DND-41 (cell line): ENCODE measurements around the gene SYNDIG1.

Experiments
- ATAC-seq: fragments of 200-7000 bp; cut with Tn5 transposase; 3 replicates; pipeline ENCODE4 v1.9.1; 2021; ENCODE audit warnings: low read depth; ENCODE audit not compliant: insufficient read depth
- DNase-seq: peaks from one replicate; pipeline ENCODE4 v3.0.0-alpha.2; 2020
- H2AFZ ChIP-seq: 2 replicates; pipeline ENCODE4 v1.6.0; 2012; ENCODE audit warnings: low read depth, low read length
- H3K27ac ChIP-seq: 2 replicates; pipeline ENCODE4 v1.5.1; 2012; ENCODE audit warnings: low read length, inconsistent platforms
- H3K27me3 ChIP-seq: fragments of 200-600 bp; sonication (generic); 2 replicates; pipeline ENCODE4 v1.6.0; 2012; ENCODE audit warnings: low read length, mild to moderate bottlenecking, inconsistent platforms; ENCODE audit not compliant: insufficient read depth, poor library complexity
- H3K36me3 ChIP-seq: 2 replicates; pipeline ENCODE4 v1.5.1; 2012; ENCODE audit warnings: low read length, inconsistent platforms; ENCODE audit not compliant: insufficient read depth
- H3K4me1 ChIP-seq: 2 replicates; pipeline ENCODE4 v1.5.1; 2012; ENCODE audit warnings: mild to moderate bottlenecking, low read length; ENCODE audit not compliant: insufficient read depth
- H3K4me2 ChIP-seq: 2 replicates; pipeline ENCODE4 v1.6.0; 2012; ENCODE audit warnings: mild to moderate bottlenecking, moderate library complexity, low read length, inconsistent platforms; ENCODE audit not compliant: insufficient read depth
- H3K4me3 ChIP-seq, 2 experiments: fragments of 200-600 bp in 1 of 2; shearing (Covaris generic) in 1 of 2; 2 replicates each; pipeline ENCODE4 v1.5.1; 2012 to 2016; ENCODE audit warnings: inconsistent platforms in 2 of 2, low read length in 2 of 2, mild to moderate bottlenecking in 2 of 2, low read depth in 1 of 2, moderate library complexity in 1 of 2
- H3K79me2 ChIP-seq: 2 replicates; pipeline ENCODE4 v1.6.0; 2012; ENCODE audit warnings: low read length, inconsistent platforms; ENCODE audit not compliant: insufficient read depth
- H3K9ac ChIP-seq: 2 replicates; pipeline ENCODE4 v1.6.0; 2012; ENCODE audit warnings: low read depth, mild to moderate bottlenecking, inconsistent platforms, low read length, moderate library complexity
- H3K9me3 ChIP-seq: 2 replicates; pipeline ENCODE4 v1.5.1; 2012; ENCODE audit warnings: low read length, moderate library complexity, mild to moderate bottlenecking, inconsistent platforms; ENCODE audit not compliant: insufficient read depth, severe bottlenecking
- H4K20me1 ChIP-seq: 2 replicates; pipeline ENCODE4 v1.6.0; 2012; ENCODE audit warnings: low read length; ENCODE audit not compliant: insufficient read depth
- EZH2 ChIP-seq: IDR thresholded peaks from 3 replicates; pipeline ENCODE4 v1.6.1; 2012; ENCODE audit warnings: borderline replicate concordance, low read depth, mild to moderate bottlenecking, moderate library complexity, low read length, inconsistent platforms; ENCODE audit not compliant: severe bottlenecking
- TF ChIP-seq, protein P1 (sequence below): IDR thresholded peaks from 2 replicates; pipeline ENCODE4 v1.5.1; 2012; ENCODE audit warnings: borderline replicate concordance, low read length, moderate library complexity, mild to moderate bottlenecking; ENCODE audit not compliant: poor library complexity, severe bottlenecking; ENCODE audit errors: extremely low read depth

SYNDIG1 gene

DNA sequence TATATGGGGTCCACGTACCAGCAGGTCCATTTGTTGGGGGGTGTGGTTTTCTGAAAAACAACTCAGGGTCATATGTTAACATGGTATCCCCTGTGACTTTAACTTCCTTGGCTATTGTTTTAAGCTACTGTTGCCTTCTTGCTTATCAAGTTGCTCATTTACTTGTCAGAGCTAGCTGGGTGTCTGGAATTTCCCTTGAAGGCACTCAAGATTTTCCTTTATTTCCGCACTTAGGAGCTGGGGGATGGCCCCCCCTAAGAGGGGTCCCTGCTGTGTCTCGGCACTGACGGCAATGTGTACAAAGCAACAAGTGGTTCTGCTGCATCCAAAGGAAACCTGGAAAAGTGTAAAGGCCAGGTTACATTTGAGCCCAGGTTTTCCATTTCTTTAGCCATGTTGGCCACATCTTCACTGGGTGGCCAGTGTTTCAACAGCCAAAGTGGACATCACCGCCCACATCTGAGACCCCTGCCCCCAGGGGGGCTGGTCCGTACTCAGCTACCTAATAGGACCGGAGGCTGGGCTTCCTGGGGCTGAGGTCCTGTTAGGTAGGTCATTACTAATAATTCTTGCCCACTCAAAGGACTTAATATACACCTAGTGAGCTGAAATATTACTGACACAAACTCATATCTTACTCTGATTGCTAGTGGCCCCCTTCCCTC, 24.8 kb upstream of the SYNDIG1 start:
- Histone ChIP-seq H3K79me2 (no peaks in the 10 kb centered on the region), H3K27ac (no peak overlapping the region), H3K9me3 (no peaks in the 10 kb centered on the region), H3K4me3 (no peak overlapping the region), H4K20me1 (no peaks in the 10 kb centered on the region), H3K27me3 (no peaks in the 10 kb centered on the region), H3K9ac (no peak overlapping the region), H3K36me3 (no peaks in the 10 kb centered on the region), H2AFZ (no peak overlapping the region), H3K4me2 (no peak overlapping the region), H3K4me1 (peaks cover 8% of the 10 kb centered on the region)
- DNase-seq (no peak), ATAC-seq (no peak)
- no peak for TF ChIP-seq EZH2
- TF ChIP-seq, protein P1, sequence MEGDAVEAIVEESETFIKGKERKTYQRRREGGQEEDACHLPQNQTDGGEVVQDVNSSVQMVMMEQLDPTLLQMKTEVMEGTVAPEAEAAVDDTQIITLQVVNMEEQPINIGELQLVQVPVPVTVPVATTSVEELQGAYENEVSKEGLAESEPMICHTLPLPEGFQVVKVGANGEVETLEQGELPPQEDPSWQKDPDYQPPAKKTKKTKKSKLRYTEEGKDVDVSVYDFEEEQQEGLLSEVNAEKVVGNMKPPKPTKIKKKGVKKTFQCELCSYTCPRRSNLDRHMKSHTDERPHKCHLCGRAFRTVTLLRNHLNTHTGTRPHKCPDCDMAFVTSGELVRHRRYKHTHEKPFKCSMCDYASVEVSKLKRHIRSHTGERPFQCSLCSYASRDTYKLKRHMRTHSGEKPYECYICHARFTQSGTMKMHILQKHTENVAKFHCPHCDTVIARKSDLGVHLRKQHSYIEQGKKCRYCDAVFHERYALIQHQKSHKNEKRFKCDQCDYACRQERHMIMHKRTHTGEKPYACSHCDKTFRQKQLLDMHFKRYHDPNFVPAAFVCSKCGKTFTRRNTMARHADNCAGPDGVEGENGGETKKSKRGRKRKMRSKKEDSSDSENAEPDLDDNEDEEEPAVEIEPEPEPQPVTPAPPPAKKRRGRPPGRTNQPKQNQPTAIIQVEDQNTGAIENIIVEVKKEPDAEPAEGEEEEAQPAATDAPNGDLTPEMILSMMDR: no peak

- Histone ChIP-seq H4K20me1 (no peaks in the 10 kb centered on the region), H3K27me3 (no peaks in the 10 kb centered on the region), H3K79me2 (no peaks in the 10 kb centered on the region), H3K4me2 (no peak overlapping the region), H2AFZ (no peak overlapping the region), H3K9me3 (no peaks in the 10 kb centered on the region), H3K9ac (no peak overlapping the region), H3K4me3 (no peak overlapping the region), H3K36me3 (no peaks in the 10 kb centered on the region), H3K4me1 (peaks cover 8% of the 10 kb centered on the region), H3K27ac (no peak overlapping the region)
- no peak for DNase-seq
- ATAC-seq: no peak
- TF ChIP-seq, protein P1: no peak
- no peak for TF ChIP-seq EZH2
Observed at GRCh38 chr20:24445510-24446170, 23.8 kb upstream of the SYNDIG1 start.

GRCh38 chr20:24446811-24447210, 22.6 kb upstream of the SYNDIG1 start:
- Histone ChIP-seq H3K27me3 (no peaks in the 10 kb centered on the region), H3K4me1 (peaks cover 8% of the 10 kb centered on the region), H3K4me2 (no peak overlapping the region), H3K27ac (no peak overlapping the region; the same call in 1 of the 2 replicates), H3K9me3 (no peaks in the 10 kb centered on the region), H2AFZ (no peak overlapping the region), H4K20me1 (no peaks in the 10 kb centered on the region), H3K4me3 (no peak overlapping the region), H3K9ac (no peak overlapping the region), H3K79me2 (no peaks in the 10 kb centered on the region), H3K36me3 (no peaks in the 10 kb centered on the region)
- TF ChIP-seq, protein P1: no peak
- TF ChIP-seq EZH2: no peak
- DNase-seq (no peak), ATAC-seq (peak; percentile 61; the same call in 2 of the 3 replicates)
